OCI-LY7 (cell line): ENCODE measurements around the gene KIF21B. TPM values are rescaled to one million over a fixed set of nuclear protein-coding genes. Genes with fewer than 3 reads are reported as not detected.
"Not testable (repeated sequence)": the region's sequence is repeated elsewhere in the genome, so short reads cannot be mapped to it uniquely, and the experiment has no call there.

ENCODE experiments used
- BruUV-seq: library from RNA; stranded (reverse); fragments of 400-500 nt; replicated peaks from 2 replicates; lab custom pipeline; 2021; lab: Mats Ljungman, UMichigan
- CTCF ChIA-PET: fragments of 300-600 bp; sonication (Branson Sonifier 250); formaldehyde crosslinking; loops from one replicate; lab custom pipeline; 2022; ENCODE audit warnings: antibody characterized with exemption; ENCODE audit not compliant: unreplicated experiment; lab: Charles Lee
- POLR2A ChIA-PET: fragments of 300-600 bp; sonication (Branson Sonifier 250); formaldehyde crosslinking; loops from one replicate; lab custom pipeline; 2022; ENCODE audit warnings: antibody characterized with exemption; lab: Charles Lee
- DNase-seq: peaks from one replicate; pipeline ENCODE4 v3.0.0-alpha.2; 2015; ENCODE audit warnings: low spot score
- H2AFZ ChIP-seq: fragments of 200-600 bp; sonication (generic), shearing (Covaris generic); 2 replicates; pipeline ENCODE4 v1.6.1; 2014; ENCODE audit warnings: mild to moderate bottlenecking, antibody characterized with exemption, low read length, moderate library complexity
- H3K27ac ChIP-seq: fragments of 200-600 bp; sonication (generic); 2 replicates; pipeline ENCODE4 v1.5.1; 2014; ENCODE audit warnings: mixed run types, low read depth, mild to moderate bottlenecking, moderate library complexity, low read length, inconsistent platforms; ENCODE audit not compliant: poor library complexity, severe bottlenecking
- H3K36me3 ChIP-seq: fragments of 200-600 bp; sonication (generic); 2 replicates; pipeline ENCODE4 v1.6.1; 2014; ENCODE audit warnings: mild to moderate bottlenecking, antibody characterized with exemption, low read length, moderate library complexity, mixed read lengths; ENCODE audit not compliant: insufficient read depth
- H3K4me1 ChIP-seq: fragments of 200-600 bp; sonication (generic); 2 replicates; pipeline ENCODE4 v1.5.1; 2014; ENCODE audit warnings: mild to moderate bottlenecking, low read length; ENCODE audit not compliant: insufficient read depth, poor library complexity, severe bottlenecking
- H3K4me2 ChIP-seq: fragments of 200-600 bp; sonication (generic); 2 replicates; pipeline ENCODE4 v1.6.1; 2014; ENCODE audit warnings: mild to moderate bottlenecking, low read length
- H3K4me3 ChIP-seq: fragments of 200-600 bp; sonication (generic); 2 replicates; pipeline ENCODE4 v1.5.1; 2014; ENCODE audit warnings: mild to moderate bottlenecking, low read depth, low read length; ENCODE audit not compliant: poor library complexity, severe bottlenecking
- H3K79me2 ChIP-seq: fragments of 200-600 bp; sonication (generic); 2 replicates; pipeline ENCODE4 v1.6.1; 2016; ENCODE audit warnings: low read depth, mild to moderate bottlenecking, low read length, moderate library complexity, mixed read lengths; ENCODE audit not compliant: insufficient read depth
- H3K9me2 ChIP-seq: fragments of 200-600 bp; sonication (generic); 2 replicates; pipeline ENCODE4 v1.6.1; 2016; ENCODE audit warnings: mild to moderate bottlenecking, low read length, mixed read lengths; ENCODE audit not compliant: insufficient read depth
- H3K9me3 ChIP-seq: fragments of 200-600 bp; sonication (generic); 2 replicates; pipeline ENCODE4 v1.6.1; 2014; ENCODE audit warnings: mild to moderate bottlenecking, mixed run types, low read length, mixed read lengths
- H4K20me1 ChIP-seq: fragments of 200-600 bp; sonication (generic); 2 replicates; pipeline ENCODE4 v1.6.1; 2014; ENCODE audit warnings: mild to moderate bottlenecking, antibody characterized with exemption, low read length, moderate library complexity, mixed read lengths; ENCODE audit not compliant: insufficient read depth
- EZH2phosphoT487 ChIP-seq: fragments of 200-600 bp; sonication (generic); IDR thresholded peaks from 2 replicates; pipeline ENCODE4 v1.6.1; 2018; ENCODE audit warnings: low read depth, borderline replicate concordance, mild to moderate bottlenecking, mixed run types, antibody characterized with exemption, low read length, moderate library complexity, mixed read lengths
- intact Hi-C: fragments of 100-400 bp; cut with micrococcal nuclease; formaldehyde crosslinking; loops from one replicate; pipeline ENCODE4 v1.10.0; 2022; ENCODE audit not compliant: unreplicated experiment
- total RNA-seq, 2 experiments: library from RNA; depleted of rRNA in 1 of 2; stranded (reverse); fragments of >200 nt in 1 of 2; shearing (Covaris generic) in 1 of 2; gene quantifications; 2 replicates each; pipeline ENCODE4 v1.2.3, GENCODE V29; 2014 to 2022
- TF ChIP-seq, protein P1 (sequence below): fragments of 200-600 bp; sonication (generic); conservative IDR thresholded peaks from 2 replicates; pipeline ENCODE4 v1.5.1; 2014; ENCODE audit warnings: mild to moderate bottlenecking, antibody characterized with exemption, low read length, moderate library complexity, mixed read lengths

The KIF21B gene
- total RNA-seq, 2 experiments from 2014 or later: 30.5 to 65.7 TPM

DNA sequence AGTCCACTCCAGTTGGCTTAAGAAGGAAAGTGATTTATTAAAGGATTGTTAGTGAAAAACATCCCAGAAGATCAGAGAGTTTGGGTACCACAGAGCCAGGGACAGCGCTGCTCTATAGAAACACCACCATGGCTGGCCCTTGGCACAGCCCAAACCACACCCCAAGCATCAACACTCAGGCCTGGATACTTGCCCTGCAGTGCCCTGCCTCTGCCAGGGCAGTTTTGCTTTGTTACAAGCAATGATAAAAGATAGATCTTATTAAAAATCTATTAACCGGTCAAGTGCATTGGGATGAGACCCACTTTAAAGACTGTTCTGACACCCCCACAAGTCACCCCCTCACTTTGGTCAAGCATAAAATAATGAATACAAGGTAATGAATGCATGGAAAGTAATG, 56.6 kb downstream of the KIF21B start:
- TF ChIP-seq EZH2phosphoT487: no peak
- TF ChIP-seq, protein P1, sequence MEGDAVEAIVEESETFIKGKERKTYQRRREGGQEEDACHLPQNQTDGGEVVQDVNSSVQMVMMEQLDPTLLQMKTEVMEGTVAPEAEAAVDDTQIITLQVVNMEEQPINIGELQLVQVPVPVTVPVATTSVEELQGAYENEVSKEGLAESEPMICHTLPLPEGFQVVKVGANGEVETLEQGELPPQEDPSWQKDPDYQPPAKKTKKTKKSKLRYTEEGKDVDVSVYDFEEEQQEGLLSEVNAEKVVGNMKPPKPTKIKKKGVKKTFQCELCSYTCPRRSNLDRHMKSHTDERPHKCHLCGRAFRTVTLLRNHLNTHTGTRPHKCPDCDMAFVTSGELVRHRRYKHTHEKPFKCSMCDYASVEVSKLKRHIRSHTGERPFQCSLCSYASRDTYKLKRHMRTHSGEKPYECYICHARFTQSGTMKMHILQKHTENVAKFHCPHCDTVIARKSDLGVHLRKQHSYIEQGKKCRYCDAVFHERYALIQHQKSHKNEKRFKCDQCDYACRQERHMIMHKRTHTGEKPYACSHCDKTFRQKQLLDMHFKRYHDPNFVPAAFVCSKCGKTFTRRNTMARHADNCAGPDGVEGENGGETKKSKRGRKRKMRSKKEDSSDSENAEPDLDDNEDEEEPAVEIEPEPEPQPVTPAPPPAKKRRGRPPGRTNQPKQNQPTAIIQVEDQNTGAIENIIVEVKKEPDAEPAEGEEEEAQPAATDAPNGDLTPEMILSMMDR: no peak

DNA sequence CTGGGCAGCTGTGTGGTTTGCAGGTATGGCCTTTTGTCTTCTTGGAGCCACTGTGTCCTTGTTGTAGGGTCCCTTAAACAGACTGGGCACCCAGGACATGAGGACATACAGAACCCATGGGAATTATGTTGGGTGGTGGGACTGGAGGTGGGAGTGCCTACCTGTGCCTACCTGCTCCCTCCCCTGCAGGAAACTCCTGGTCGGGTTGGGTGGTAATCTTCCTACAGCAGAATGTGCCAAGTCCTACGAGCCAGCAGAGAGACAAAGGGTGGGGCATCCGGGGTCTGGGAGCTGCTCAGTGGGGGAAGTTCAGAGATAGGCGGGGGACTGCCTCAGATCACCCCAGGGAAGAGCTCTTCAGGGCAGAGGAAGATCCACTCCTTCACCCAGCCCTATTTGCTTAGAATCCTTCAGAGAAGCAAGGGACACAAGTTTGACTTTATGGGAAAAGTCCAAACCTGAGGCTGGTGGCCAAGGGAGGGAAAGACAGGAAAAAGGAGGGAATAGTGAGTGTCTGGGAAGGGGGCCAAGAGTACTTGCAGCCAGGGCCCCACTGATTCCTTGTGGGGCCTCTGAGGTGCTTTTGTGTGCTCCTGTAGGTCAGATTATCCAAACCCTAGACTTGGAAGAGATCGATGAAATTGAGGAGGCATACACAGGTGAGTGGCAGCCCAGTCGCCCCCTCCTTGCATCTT, 58.3 kb downstream of the KIF21B start:
- H3K79me2 ChIP-seq: no peaks in the 10 kb centered on the region

More for the DNA sequence above, 56.6 kb downstream of the KIF21B start:
- DNase-seq: no peak
- Histone ChIP-seq H4K20me1 (no peaks in the 10 kb centered on the region), H3K9me2 (no peaks in the 10 kb centered on the region), H3K27ac (no peak overlapping the region), H2AFZ (no peak overlapping the region), H3K79me2 (no peaks in the 10 kb centered on the region), H3K36me3 (peaks cover 10% of the 10 kb centered on the region; the same call in 1 of the 2 replicates), H3K4me2 (no peak overlapping the region), H3K4me1 (no peaks in the 10 kb centered on the region), H3K9me3 (no peaks in the 10 kb centered on the region), H3K4me3 (no peak overlapping the region)
- ChIA-PET CTCF (no interaction called here), POLR2A (no interaction called here)
- BruUV-seq: no TSS peak
- intact Hi-C loops: no loop called here

DNA sequence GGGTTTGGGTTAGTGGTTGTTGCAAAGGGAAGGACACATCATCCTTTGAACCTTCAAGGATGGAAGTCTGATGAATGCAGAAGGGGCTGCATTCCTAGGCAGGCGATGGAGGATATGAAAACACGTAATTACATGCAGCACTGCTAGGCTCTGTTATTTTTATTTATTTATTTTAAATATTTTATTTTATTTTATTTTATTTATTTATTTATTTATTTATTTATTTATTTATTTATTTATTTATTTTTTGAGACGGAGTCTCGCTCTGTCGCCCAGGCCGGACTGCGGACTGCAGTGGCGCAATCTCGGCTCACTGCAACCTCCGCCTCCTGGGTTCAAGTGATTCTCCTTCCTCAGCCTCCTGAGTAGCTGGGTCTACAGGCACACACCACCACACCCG, 59.6 kb downstream of the KIF21B start:
- CTCF ChIA-PET, intact Hi-C loops: not testable (repeated sequence)

More for the DNA sequence above, 58.3 kb downstream of the KIF21B start:
- DNase-seq: no peak
- no peak overlapping the region for H3K27ac ChIP-seq
- no peak overlapping the region for H3K4me3 ChIP-seq
- no peaks in the 10 kb centered on the region for H3K36me3 ChIP-seq
- H2AFZ ChIP-seq: no peak overlapping the region
- peaks cover 16% of the 10 kb centered on the region for H3K4me1 ChIP-seq
- intact Hi-C loops: no loop called here
- no TSS peak for BruUV-seq
- H3K9me3 ChIP-seq: no peaks in the 10 kb centered on the region
- H3K9me2 ChIP-seq: no peaks in the 10 kb centered on the region
- H3K4me2 ChIP-seq: no peak overlapping the region
- no peak for TF ChIP-seq EZH2phosphoT487
- TF ChIP-seq, protein P1: no peak
- ChIA-PET POLR2A (interaction anchor here (1.0 kb wide), 1 partner anchor 63 kb away, joined by 3 read pairs; no protein-coding TSS in a partner anchor), CTCF (no interaction called here)
- no peaks in the 10 kb centered on the region for H4K20me1 ChIP-seq

More for the DNA sequence above, 59.6 kb downstream of the KIF21B start:
- H2AFZ ChIP-seq, H3K4me3 ChIP-seq, DNase-seq, H3K79me2 ChIP-seq, H3K9me2 ChIP-seq, H3K27ac ChIP-seq, H3K4me2 ChIP-seq, POLR2A ChIA-PET, H3K36me3 ChIP-seq, H4K20me1 ChIP-seq, H3K9me3 ChIP-seq, BruUV-seq: not testable (repeated sequence)
- peaks cover 19% of the 10 kb centered on the region for H3K4me1 ChIP-seq
